Measurements from ENCODE around the gene YJU2.

- TF ChIP-seq POLR2AphosphoS5 (IDR thresholded peaks at IDR 0.05) (no peak), POLR2A (IDR thresholded peaks at IDR 0.05) (no peak), CTCF (IDR thresholded peaks at IDR 0.05) (no peak), EP300 (IDR thresholded peaks at IDR 0.05; ENCODE audit: low read depth) (no peak)
Observed at GRCh38 chr19:4264812-4265211, 17.9 kb downstream of the YJU2 start.

Measured in transverse colon (tissue), 4 donors.